Cardiac muscle cell (in vitro differentiated cells and primary cell): ENCODE results near the gene PDGFB. TPM values are rescaled to one million over a fixed set of nuclear protein-coding genes. Genes with fewer than 3 reads are reported as not detected.

Experiments
- DNase-seq, 2 donors: peaks; one replicate each; pipeline versions ENCODE4 v3.0.0 to v3.0.0-alpha.2; 2010 to 2017; ENCODE audit warnings: low read depth in 1 of 2, low spot score in 1 of 2
- H3K27ac ChIP-seq: fragments of 200-600 bp; sonication (generic); 2 replicates; pipeline ENCODE4 v1.5.1; 2016
- H3K27me3 ChIP-seq: fragments of 200-600 bp; sonication (generic); 2 replicates; pipeline ENCODE4 v1.6.0; 2016; ENCODE audit warnings: control low read depth
- H3K36me3 ChIP-seq: fragments of 200-600 bp; sonication (generic); 2 replicates; pipeline ENCODE4 v1.5.1; 2016; ENCODE audit warnings: control low read depth
- H3K4me1 ChIP-seq: fragments of 200-600 bp; sonication (generic); 2 replicates; pipeline ENCODE4 v1.8.1; 2017; ENCODE audit warnings: low read depth, mild to moderate bottlenecking, mixed run types
- H3K4me3 ChIP-seq: fragments of 200-600 bp; sonication (generic); 2 replicates; pipeline ENCODE4 v1.5.1; 2016; ENCODE audit warnings: mild to moderate bottlenecking
- H3K9me3 ChIP-seq: fragments of 200-600 bp; sonication (generic); 2 replicates; pipeline ENCODE4 v1.5.1; 2017; ENCODE audit warnings: low read depth, mild to moderate bottlenecking, control low read depth
- CTCF ChIP-seq: IDR thresholded peaks from 2 replicates; pipeline ENCODE4 v1.5.1; 2012; ENCODE audit warnings: low read depth, mild to moderate bottlenecking, low read length
- polyA plus RNA-seq: library from polyadenylated mRNA; unstranded; fragments of >200 nt; fragmentation: Nextera tagmentation; extraction: Ambion mirVana; gene quantifications from 2 replicates; pipeline ENCODE4 v1.2.1, GENCODE V29; 2016
- total RNA-seq: library from RNA; depleted of rRNA; stranded (reverse); fragments of >200 nt; gene quantifications from 2 replicates; pipeline ENCODE4 v1.2.3, GENCODE V29; 2016

PDGFB gene
- total and polyA plus RNA-seq, 2 experiments from 2014 or later: 9.8 to 15.3 TPM

- Histone ChIP-seq H3K27me3 (no peaks in the 10 kb centered on the region), H3K36me3 (no peaks in the 10 kb centered on the region), H3K4me3 (no peak overlapping the region), H3K9me3 (no peaks in the 10 kb centered on the region), H3K27ac (peak overlapping the region; percentile 88), H3K4me1 (peaks cover 62% of the 10 kb centered on the region)
- TF ChIP-seq CTCF: no peak
- no peak for DNase-seq
These were observed 11.7 kb downstream of the PDGFB start for GRCh38 chr22:39232806-39233709.

- Histone ChIP-seq H3K27ac (no peak overlapping the region), H3K27me3 (no peaks in the 10 kb centered on the region), H3K4me3 (no peak overlapping the region), H3K9me3 (no peaks in the 10 kb centered on the region), H3K36me3 (no peaks in the 10 kb centered on the region), H3K4me1 (peaks cover 54% of the 10 kb centered on the region)
- TF ChIP-seq CTCF: no peak
- no peak for DNase-seq
These were observed 12.5 kb downstream of the PDGFB start for GRCh38 chr22:39232246-39232645.

- Histone ChIP-seq H3K36me3 (no peaks in the 10 kb centered on the region), H3K4me3 (no peak overlapping the region), H3K27ac (no peak overlapping the region), H3K9me3 (no peaks in the 10 kb centered on the region), H3K4me1 (peaks cover 47% of the 10 kb centered on the region), H3K27me3 (no peaks in the 10 kb centered on the region)
- no peak for DNase-seq
- TF ChIP-seq CTCF: no peak
These were observed 13.4 kb downstream of the PDGFB start for GRCh38 chr22:39231197-39231950.

- Histone ChIP-seq H3K27ac (no peak overlapping the region), H3K36me3 (no peaks in the 10 kb centered on the region), H3K4me1 (peaks cover 39% of the 10 kb centered on the region), H3K9me3 (no peaks in the 10 kb centered on the region), H3K27me3 (no peaks in the 10 kb centered on the region), H3K4me3 (no peak overlapping the region)
- DNase-seq: peak in 1 of 2 donors; percentile 23
- no peak for TF ChIP-seq CTCF
These were observed 14.3 kb downstream of the PDGFB start for GRCh38 chr22:39230261-39231196.

- Histone ChIP-seq H3K4me3 (no peak overlapping the region), H3K27ac (no peak overlapping the region), H3K9me3 (no peaks in the 10 kb centered on the region), H3K36me3 (peaks cover under 1% of the 10 kb centered on the region), H3K4me1 (peaks cover 32% of the 10 kb centered on the region), H3K27me3 (no peaks in the 10 kb centered on the region)
- no peak for TF ChIP-seq CTCF
- no peak for DNase-seq
These were observed 15.0 kb downstream of the PDGFB start for GRCh38 chr22:39229688-39230260.
